Naive thymus-derived CD4-positive, alpha-beta T cell (primary cell): ENCODE results near the gene SYNDIG1L. TPM values are rescaled to one million over a fixed set of nuclear protein-coding genes. Genes with fewer than 3 reads are reported as not detected.

Source experiments
- ATAC-seq: fragments of 150-1000 bp; cut with Tn5 transposase; 2 replicates; pipeline ENCODE4 v1.10.0; 2021; ENCODE audit warnings: mild to moderate bottlenecking, moderate library complexity
- CTCF ChIA-PET: fragments of 350-600 bp; sonication (Branson Sonifier 250); formaldehyde crosslinking; loops from one replicate; lab custom pipeline; 2021; ENCODE audit warnings: antibody characterized with exemption; lab: Charles Lee
- POLR2A ChIA-PET: fragments of 350-600 bp; sonication (Branson Sonifier 250); formaldehyde crosslinking; loops from one replicate; lab custom pipeline; 2021; ENCODE audit warnings: antibody characterized with exemption, inconsistent platforms; lab: Charles Lee
- DNase-seq, 9 donors: peaks; one replicate each; pipeline versions ENCODE4 v3.0.0 to v3.0.0-alpha.2; 2020 to 2022; ENCODE audit warnings: mixed read lengths in 1 of 9
- H3K27ac ChIP-seq: one replicate; pipeline ENCODE4 v1.7.0; 2013; ENCODE audit warnings: mild to moderate bottlenecking, low read depth, low read length, moderate library complexity
- H3K27me3 ChIP-seq, 2 donors: one replicate each; pipeline ENCODE4 v1.7.0; 2013; ENCODE audit warnings: low read length in 2 of 2, mild to moderate bottlenecking in 2 of 2, moderate library complexity in 2 of 2; ENCODE audit not compliant: control insufficient read depth in 2 of 2, insufficient read depth in 2 of 2
- H3K36me3 ChIP-seq, 3 experiments: 1 replicate in 2 of 3; 2 replicates in 1 of 3; pipeline ENCODE4 v1.7.0; 2013; ENCODE audit warnings: low read length in 3 of 3, mild to moderate bottlenecking in 3 of 3, moderate library complexity in 1 of 3; ENCODE audit not compliant: insufficient read depth in 3 of 3, control insufficient read depth in 2 of 3
- H3K4me1 ChIP-seq, 2 donors: one replicate each; pipeline ENCODE4 v1.7.0; 2013; ENCODE audit warnings: low read length in 2 of 2, mild to moderate bottlenecking in 2 of 2, moderate library complexity in 1 of 2; ENCODE audit not compliant: control insufficient read depth in 2 of 2, insufficient read depth in 2 of 2
- H3K4me3 ChIP-seq: 2 replicates; pipeline ENCODE4 v1.7.0; 2013; ENCODE audit warnings: mild to moderate bottlenecking, low read length
- H3K9me3 ChIP-seq, 3 experiments: 1 replicate in 2 of 3; 2 replicates in 1 of 3; pipeline ENCODE4 v1.7.0; 2013; ENCODE audit warnings: low read length in 3 of 3; ENCODE audit not compliant: control insufficient read depth in 2 of 3
- H3K27ac Mint-ChIP-seq, 9 donors: one replicate each; pipeline ENCODE4 v1.8.0; 2020 to 2022; ENCODE audit warnings: mixed read lengths in 9 of 9, mild to moderate bottlenecking in 8 of 9, moderate library complexity in 5 of 9, inconsistent platforms in 2 of 9
- H3K27me3 Mint-ChIP-seq, 5 donors: one replicate each; pipeline ENCODE4 v1.8.0; 2021 to 2022; ENCODE audit warnings: mixed read lengths in 5 of 5, mild to moderate bottlenecking in 1 of 5
- H3K36me3 Mint-ChIP-seq, 5 donors: one replicate each; pipeline ENCODE4 v1.8.0; 2020 to 2022; ENCODE audit warnings: mixed read lengths in 5 of 5, mild to moderate bottlenecking in 3 of 5, inconsistent platforms in 1 of 5
- H3K4me1 Mint-ChIP-seq, 7 donors: one replicate each; pipeline ENCODE4 v1.8.0; 2020 to 2022; ENCODE audit warnings: mixed read lengths in 7 of 7, mild to moderate bottlenecking in 3 of 7, inconsistent platforms in 1 of 7
- H3K4me3 Mint-ChIP-seq, 10 donors: one replicate each; pipeline ENCODE4 v1.8.0; 2020 to 2022; ENCODE audit warnings: mild to moderate bottlenecking in 10 of 10, mixed read lengths in 10 of 10, moderate library complexity in 6 of 10, inconsistent platforms in 2 of 10
- H3K9me3 Mint-ChIP-seq, 11 donors: one replicate each; pipeline ENCODE4 v1.8.0; 2020 to 2022; ENCODE audit warnings: mixed read lengths in 11 of 11, mild to moderate bottlenecking in 4 of 11, inconsistent platforms in 1 of 11, moderate library complexity in 1 of 11
- intact Hi-C, 2 donors: fragments of 100-400 bp; cut with micrococcal nuclease; formaldehyde crosslinking; loops; one replicate each; pipeline ENCODE4 v1.15.1; 2023
- polyA plus RNA-seq, 2 donors: library from polyadenylated mRNA; unstranded; fragments of 300-500 nt; fragmentation: Illumina TruSeq; gene quantifications; one replicate each; pipeline ENCODE4 v1.2.3, GENCODE V29; 2021
- total RNA-seq, 6 experiments: library from RNA in 5 of 6; stranded (reverse) in 5 of 6; gene quantifications; 1 replicate in 5 of 6; 2 replicates in 1 of 6; pipeline ENCODE4 v1.2.3 and lab custom pipeline; 2021 to 2026

The SYNDIG1L gene
- total RNA-seq: under 1 TPM in 1 of 5 experiments, not detected in 4; 0.16 TPM
- polyA plus RNA-seq: not detected
- total RNA-seq (lab: John Stamatoyannopoulos, UW): not detected

DNA sequence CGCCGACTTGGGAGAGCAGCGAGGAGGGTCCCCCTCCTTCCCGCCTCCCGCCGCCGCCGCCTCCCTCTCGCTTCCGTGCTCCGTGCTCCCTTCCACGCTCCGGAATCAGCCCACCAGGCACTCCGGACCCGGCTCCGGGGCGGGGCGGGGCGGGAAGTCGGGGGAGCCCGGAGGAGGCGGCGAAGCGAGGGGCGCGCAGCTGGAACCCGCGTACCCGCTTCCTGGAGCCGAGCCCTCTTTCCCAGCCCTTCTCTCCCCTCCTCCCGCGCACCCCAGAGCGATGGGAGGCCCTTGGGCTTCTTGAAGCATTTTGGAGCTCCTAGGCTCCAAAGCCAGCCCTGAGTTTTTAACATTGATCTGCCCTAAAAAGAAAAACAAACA is at the start of gene SYNDIG1L:
TSS of gene SYNDIG1L (minus strand) at position 9 of the 381 bp plus-strand sequence. CDS start 16,466 bp downstream, outside the sequence.
- Mint-ChIP-seq H3K36me3 (peaks cover 0 to 2% (median 0%) of the 10 kb centered on the region in 5 donors), H3K9me3 (peaks cover 0 to 7% (median 3%) of the 10 kb centered on the region in 11 donors), H3K27me3 (peaks cover 48 to 69% (median 60%) of the 10 kb centered on the region in 5 donors), H3K27ac (peak within 1 kb of the TSS in 2 of 9 donors; percentile 49), H3K4me3 (peak within 1 kb of the TSS in 9 of 10 donors; percentile 23 to 71 (median 45)), H3K4me1 (peaks cover 0 to 8% (median 4%) of the 10 kb centered on the region in 7 donors)
- CTCF ChIA-PET: no interaction called here
- Histone ChIP-seq H3K4me3 (no peak within 1 kb of the TSS), H3K27ac (no peak within 1 kb of the TSS), H3K4me1 (no peaks in the 10 kb centered on the region), H3K36me3 (no peaks in the 10 kb centered on the region), H3K9me3 (no peaks in the 10 kb centered on the region), H3K27me3 (peaks cover 0 to 9% of the 10 kb centered on the region in 2 donors)
- no peak for ATAC-seq
- DNase-seq: no peak
- intact Hi-C loops: no loop called here
- POLR2A ChIA-PET: no interaction called here

DNA sequence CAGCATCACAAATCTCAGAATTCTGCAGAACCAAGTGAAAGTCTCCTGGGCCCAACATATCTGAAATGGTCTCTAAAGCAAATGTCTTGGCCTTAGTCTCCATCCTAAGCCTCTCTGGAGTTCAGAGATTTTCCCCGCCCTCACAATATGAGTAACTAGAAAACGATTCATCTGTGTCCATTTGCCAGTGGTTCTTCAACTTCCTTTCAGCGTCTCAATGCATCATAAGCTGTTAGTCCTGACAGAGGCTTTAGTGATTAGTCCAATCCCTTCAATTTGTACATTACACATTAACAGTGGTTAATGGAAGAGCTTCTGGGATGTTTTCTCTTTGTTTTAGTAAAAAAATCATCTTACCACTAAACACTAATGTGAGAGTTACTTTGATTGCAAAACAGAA is 49.7 kb upstream of the SYNDIG1L start:
- DNase-seq (no peak), ATAC-seq (no peak)
- intact Hi-C loops: no loop called here
- Mint-ChIP-seq H3K4me3 (no peak overlapping the region), H3K27ac (no peak overlapping the region), H3K27me3 (no peaks in the 10 kb centered on the region), H3K9me3 (peaks cover 0 to 2% (median 0%) of the 10 kb centered on the region in 11 donors), H3K36me3 (peaks cover 0 to 63% (median 22%) of the 10 kb centered on the region in 5 donors), H3K4me1 (peaks cover 0 to 6% (median 0%) of the 10 kb centered on the region in 7 donors)
- H3K9me3 ChIP-seq: no peaks in the 10 kb centered on the region
- ChIA-PET POLR2A (no interaction called here), CTCF (no interaction called here)
- H3K27me3 ChIP-seq: no peaks in the 10 kb centered on the region
- H3K27ac ChIP-seq: no peak overlapping the region
- peaks cover 0 to 32% (median 5%) of the 10 kb centered on the region in 3 experiments for H3K36me3 ChIP-seq
- H3K4me1 ChIP-seq: no peaks in the 10 kb centered on the region
- no peak overlapping the region for H3K4me3 ChIP-seq

DNA sequence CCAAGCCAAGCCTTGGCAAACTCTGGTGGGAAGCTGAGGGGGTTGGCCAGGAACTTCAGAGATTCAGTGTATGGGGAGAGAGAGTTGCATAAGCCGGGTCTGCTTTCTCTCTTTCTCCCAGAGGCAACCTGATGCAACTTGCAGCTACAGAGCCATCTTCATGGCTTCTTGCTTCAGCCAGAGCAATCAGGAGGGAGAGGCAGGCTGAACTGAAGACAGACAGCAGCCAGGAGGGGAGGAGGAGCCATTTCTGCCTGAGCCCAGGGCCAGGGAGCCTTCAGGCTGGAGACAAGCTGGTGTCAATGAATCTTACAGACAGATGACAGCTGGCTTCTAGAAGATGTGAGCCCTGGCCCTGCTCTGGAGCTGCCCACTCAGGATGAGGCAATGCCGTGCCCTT is 48.4 kb upstream of the SYNDIG1L start:
- ChIA-PET POLR2A (interaction anchor here (0.5 kb wide), 1 partner anchor 306 kb away, joined by 3 read pairs; no protein-coding TSS in a partner anchor), CTCF (interaction anchor here (0.6 kb wide), 1 partner anchor 1660 kb away, joined by 5 read pairs; no protein-coding TSS in a partner anchor)
- Mint-ChIP-seq H3K27me3 (no peaks in the 10 kb centered on the region), H3K36me3 (peaks cover 0 to 50% (median 19%) of the 10 kb centered on the region in 5 donors), H3K27ac (no peak overlapping the region), H3K4me3 (no peak overlapping the region), H3K4me1 (peaks cover 0 to 6% (median 0%) of the 10 kb centered on the region in 7 donors), H3K9me3 (peaks cover 0 to 2% (median 0%) of the 10 kb centered on the region in 11 donors)
- Histone ChIP-seq H3K9me3 (no peaks in the 10 kb centered on the region), H3K27me3 (no peaks in the 10 kb centered on the region), H3K36me3 (peaks cover 0 to 20% (median 5%) of the 10 kb centered on the region in 3 experiments), H3K4me1 (no peaks in the 10 kb centered on the region), H3K27ac (no peak overlapping the region), H3K4me3 (no peak overlapping the region)
- ATAC-seq (no peak), DNase-seq (no peak)
- intact Hi-C loops: no loop called here

DNA sequence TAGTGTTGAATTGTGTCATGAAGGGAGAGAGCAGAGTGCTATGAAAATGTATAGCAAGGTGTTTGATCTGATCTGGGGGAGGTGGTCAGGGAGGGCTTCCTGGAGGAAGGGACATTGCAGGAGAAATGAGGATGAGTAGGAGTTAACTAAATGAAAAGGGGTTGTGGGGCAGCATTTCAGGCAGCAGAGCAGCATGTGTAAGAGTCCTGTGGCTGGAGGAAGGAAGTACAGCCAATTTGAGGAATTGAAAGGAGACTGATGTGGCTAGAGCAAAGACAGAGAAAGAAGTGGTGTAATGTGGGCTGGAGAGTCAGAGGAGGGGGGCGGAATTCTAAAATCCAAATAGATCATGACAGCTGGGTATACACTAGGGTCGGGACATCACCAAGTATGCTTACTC is 46.6 kb upstream of the SYNDIG1L start:
- ATAC-seq (no peak), DNase-seq (no peak)
- peaks cover 0 to 40% (median 16%) of the 10 kb centered on the region in 5 donors for H3K36me3 Mint-ChIP-seq
- Histone ChIP-seq H3K27me3 (no peaks in the 10 kb centered on the region), H3K27ac (no peak overlapping the region), H3K4me1 (no peaks in the 10 kb centered on the region), H3K4me3 (no peak overlapping the region), H3K9me3 (no peaks in the 10 kb centered on the region), H3K36me3 (peaks cover 0 to 15% (median 0%) of the 10 kb centered on the region in 3 experiments)
- no peak overlapping the region for H3K4me3 Mint-ChIP-seq
- ChIA-PET CTCF (no interaction called here), POLR2A (no interaction called here)
- intact Hi-C loops: no loop called here
- H3K4me1 Mint-ChIP-seq: peaks cover 0 to 6% (median 0%) of the 10 kb centered on the region in 7 donors
- H3K27ac Mint-ChIP-seq: no peak overlapping the region
- no peaks in the 10 kb centered on the region for H3K27me3 Mint-ChIP-seq
- H3K9me3 Mint-ChIP-seq: peaks cover 0 to 2% (median 0%) of the 10 kb centered on the region in 11 donors

DNA sequence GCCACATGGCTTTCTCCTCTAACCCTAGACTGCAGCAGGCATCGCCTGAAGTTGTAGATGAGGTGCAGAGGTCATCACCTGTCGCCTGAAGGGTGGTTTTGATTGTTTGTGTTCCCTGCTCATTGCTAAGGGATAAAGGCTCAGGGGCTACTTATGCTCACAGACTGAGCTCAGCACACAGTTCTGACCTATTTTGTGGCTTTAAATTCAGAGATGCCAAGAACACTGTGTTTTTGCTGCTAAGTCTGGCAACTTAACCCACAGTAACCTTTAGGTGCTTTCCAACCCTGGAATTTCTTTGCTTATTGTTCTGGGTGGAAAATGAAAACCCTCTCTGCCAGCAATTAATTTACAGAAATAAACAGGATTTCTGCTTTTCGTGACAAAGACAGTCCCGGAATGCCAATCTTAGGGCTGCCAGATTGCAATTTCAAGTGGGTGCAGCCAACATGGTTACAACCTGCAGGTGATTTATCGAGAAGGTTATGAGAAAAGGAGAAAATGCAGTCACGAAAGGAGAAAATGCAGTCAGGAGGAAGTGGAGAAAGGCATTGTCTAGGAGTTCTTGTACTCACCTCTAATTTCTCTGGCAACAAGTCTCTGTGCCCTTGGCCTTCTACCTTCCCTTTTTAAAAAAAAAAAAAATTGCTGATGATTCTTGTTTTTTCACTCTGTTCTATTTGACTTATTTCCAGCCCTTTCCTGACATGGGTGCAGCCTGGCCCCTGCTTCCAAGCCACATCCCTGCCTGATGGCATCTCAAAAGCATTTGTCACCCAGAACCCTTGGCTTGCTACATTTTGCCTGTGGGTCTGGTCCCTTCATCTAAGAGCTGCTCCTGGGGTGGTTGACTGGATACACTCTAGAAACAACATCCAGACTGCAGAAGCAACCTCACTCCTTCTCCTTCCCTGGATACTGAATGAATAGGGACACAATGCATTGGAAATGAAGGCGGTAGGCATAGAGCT is 43.8 kb upstream of the SYNDIG1L start:
- H3K4me1 Mint-ChIP-seq: peaks cover 0 to 2% (median 0%) of the 10 kb centered on the region in 7 donors
- H3K9me3 Mint-ChIP-seq: peaks cover 0 to 2% (median 0%) of the 10 kb centered on the region in 11 donors
- no peak overlapping the region for H3K4me3 ChIP-seq
- no peaks in the 10 kb centered on the region for H3K9me3 ChIP-seq
- peaks cover 0 to 27% (median 11%) of the 10 kb centered on the region in 5 donors for H3K36me3 Mint-ChIP-seq
- H3K27ac ChIP-seq: no peak overlapping the region
- DNase-seq: no peak
- H3K27me3 Mint-ChIP-seq: no peaks in the 10 kb centered on the region
- CTCF ChIA-PET: interaction anchor here (0.6 kb wide), 1 partner anchor 1973 kb away, joined by 3 read pairs; no protein-coding TSS in a partner anchor
- no peak for ATAC-seq
- H3K27ac Mint-ChIP-seq: no peak overlapping the region
- H3K4me1 ChIP-seq: no peaks in the 10 kb centered on the region
- H3K36me3 ChIP-seq: peaks cover 0 to 9% (median 0%) of the 10 kb centered on the region in 3 experiments
- POLR2A ChIA-PET: no interaction called here
- intact Hi-C loops: no loop called here
- H3K27me3 ChIP-seq: no peaks in the 10 kb centered on the region
- no peak overlapping the region for H3K4me3 Mint-ChIP-seq

DNA sequence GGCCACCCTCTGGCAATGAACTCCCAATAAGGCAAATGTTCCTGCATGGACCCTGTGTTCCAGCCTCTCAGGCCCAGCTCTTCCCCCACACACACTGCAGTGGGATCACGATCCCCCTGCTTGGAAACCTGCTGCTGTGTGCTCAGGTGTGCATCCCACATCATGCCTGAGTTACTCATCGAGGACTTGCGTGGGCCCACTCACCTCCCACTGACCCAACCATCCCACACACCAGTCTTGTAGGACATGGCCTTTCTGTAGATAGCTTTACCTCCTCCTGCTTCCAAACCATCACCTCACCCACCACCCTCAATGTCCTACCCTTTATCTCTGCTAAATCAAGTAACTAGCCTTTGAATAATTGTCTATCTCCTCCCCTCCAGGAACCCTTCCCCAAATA is 42.5 kb upstream of the SYNDIG1L start:
- Histone ChIP-seq H3K36me3 (no peaks in the 10 kb centered on the region), H3K4me3 (no peak overlapping the region), H3K4me1 (no peaks in the 10 kb centered on the region), H3K27me3 (no peaks in the 10 kb centered on the region), H3K27ac (no peak overlapping the region), H3K9me3 (no peaks in the 10 kb centered on the region)
- DNase-seq (no peak), ATAC-seq (no peak)
- no peaks in the 10 kb centered on the region for H3K27me3 Mint-ChIP-seq
- H3K4me3 Mint-ChIP-seq: no peak overlapping the region
- peaks cover 0 to 15% (median 9%) of the 10 kb centered on the region in 5 donors for H3K36me3 Mint-ChIP-seq
- POLR2A ChIA-PET: no interaction called here
- no peak overlapping the region for H3K27ac Mint-ChIP-seq
- H3K9me3 Mint-ChIP-seq: peaks cover 0 to under 1% (median 0%) of the 10 kb centered on the region in 11 donors
- peaks cover 0 to 2% (median 0%) of the 10 kb centered on the region in 7 donors for H3K4me1 Mint-ChIP-seq
- intact Hi-C loops: no loop called here
- CTCF ChIA-PET: no interaction called here
